Activated CD4-positive, alpha-beta T cell treated with anti-CD3 and anti-CD28 coated beads for 24 hours (primary cell): Measurements from ENCODE around the gene RNASEH1.
A peak's percentile ranks its signal among the peaks of the same experiment; 100 is the strongest.

ENCODE experiments used
- DNase-seq, 2 donors: peaks; one replicate each; pipeline ENCODE4 v3.0.0-alpha.2; 2020; ENCODE audit warnings: low read depth in 2 of 2

RNASEH1 gene

GRCh38 chr2:3558205-3559014 lies at the start of gene RNASEH1:
TSS of gene RNASEH1 (minus strand) at chr2:3558333. CDS start at chr2:3558260, 73 bp downstream.
- peak; percentile 98 to 99 for DNase-seq

GRCh38 chr2:3606370-3607201 lies 48.5 kb upstream of the RNASEH1 start:
- no peak for DNase-seq

GRCh38 chr2:3606028-3606369 lies 47.9 kb upstream of the RNASEH1 start:
- DNase-seq, result no peak

GRCh38 chr2:3604991-3605961 lies 47.1 kb upstream of the RNASEH1 start:
- DNase-seq, result peak in 1 of 2 donors; percentile 20

- DNase-seq, result no peak
These were observed 46.2 kb upstream of the RNASEH1 start for GRCh38 chr2:3604207-3604877.

GRCh38 chr2:3603536-3604206 lies 45.5 kb upstream of the RNASEH1 start:
- DNase-seq, result no peak

- no peak for DNase-seq
These were observed 44.6 kb upstream of the RNASEH1 start for GRCh38 chr2:3602553-3603339.

GRCh38 chr2:3601561-3602271 lies 43.6 kb upstream of the RNASEH1 start:
- DNase-seq, result no peak

- DNase-seq, result no peak
These were observed 42.2 kb upstream of the RNASEH1 start for GRCh38 chr2:3600256-3600855.

- no peak for DNase-seq
These were observed 41.0 kb upstream of the RNASEH1 start for GRCh38 chr2:3598912-3599854.

GRCh38 chr2:3598197-3598910 lies 40.2 kb upstream of the RNASEH1 start:
- no peak for DNase-seq

GRCh38 chr2:3597567-3597966 lies 39.4 kb upstream of the RNASEH1 start:
- DNase-seq, result no peak

GRCh38 chr2:3596901-3597417 lies 38.8 kb upstream of the RNASEH1 start:
- DNase-seq, result no peak

GRCh38 chr2:3595985-3596384 lies 37.9 kb upstream of the RNASEH1 start:
- peak in 1 of 2 donors; percentile 38 for DNase-seq

GRCh38 chr2:3595404-3595803 lies 37.3 kb upstream of the RNASEH1 start:
- DNase-seq, result no peak

- no peak for DNase-seq
These were observed 36.6 kb upstream of the RNASEH1 start, which contains the start of gene COLEC11 for GRCh38 chr2:3594493-3595281. TSS of gene COLEC11 (plus strand) at chr2:3595112. CDS start at chr2:3604341, 9,229 bp downstream.
